HG03442 (cell line): ENCODE measurements around the gene MRPL38.

Experiments used
- ATAC-seq: cut with Tn5 transposase; IDR thresholded peaks from one replicate; pipeline ENCODE4 v1.9.1; 2021; ENCODE audit warnings: mild to moderate bottlenecking, moderate library complexity; ENCODE audit not compliant: unreplicated experiment

The MRPL38 gene

GRCh38 chr17:75920045-75920560 is 15.4 kb upstream of the MRPL38 start:
- no peak for ATAC-seq

- no peak for ATAC-seq
Observed at GRCh38 chr17:75919611-75920010, 14.9 kb upstream of the MRPL38 start.

- ATAC-seq, result no peak
Observed at GRCh38 chr17:75917917-75918445, 13.3 kb upstream of the MRPL38 start.

DNA sequence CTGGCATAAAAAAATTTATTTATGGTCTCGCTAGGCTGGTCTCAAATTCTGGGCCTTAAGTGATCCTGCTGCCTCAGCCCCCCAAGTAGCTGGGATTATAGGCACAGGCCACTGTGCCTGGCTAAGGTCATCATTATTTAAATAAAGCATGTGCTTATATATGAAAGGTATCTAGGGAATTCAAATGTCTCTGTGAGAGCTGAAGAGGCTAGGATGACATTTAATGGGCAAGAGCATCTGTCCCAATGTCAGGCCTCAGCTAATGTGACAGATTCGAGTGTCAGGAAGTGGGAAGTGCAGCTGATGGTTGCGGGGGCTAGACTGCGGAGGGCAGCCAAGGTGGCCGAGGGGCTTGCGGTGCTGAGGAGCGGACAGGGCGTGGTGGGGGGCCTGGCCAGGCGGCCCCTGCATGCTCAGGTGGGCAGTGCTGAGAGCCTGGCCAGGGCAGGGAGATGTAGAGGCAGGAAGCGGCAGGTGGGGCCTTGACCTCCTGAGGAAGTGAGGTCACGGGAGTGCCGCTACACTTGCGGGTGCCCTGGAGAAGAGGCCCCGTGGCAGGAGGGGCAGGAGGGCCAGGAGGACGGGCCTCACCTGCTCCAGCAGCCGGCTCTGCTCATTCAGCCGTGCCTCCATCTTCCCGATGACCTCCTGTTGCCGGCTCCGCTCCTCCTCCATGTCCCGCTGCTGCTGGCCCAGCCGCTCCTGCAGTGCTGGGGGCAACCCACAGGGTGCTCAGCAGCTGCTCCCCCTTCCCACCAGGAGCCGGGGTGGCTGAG is 12.6 kb upstream of the MRPL38 start:
- ATAC-seq, result no peak

DNA sequence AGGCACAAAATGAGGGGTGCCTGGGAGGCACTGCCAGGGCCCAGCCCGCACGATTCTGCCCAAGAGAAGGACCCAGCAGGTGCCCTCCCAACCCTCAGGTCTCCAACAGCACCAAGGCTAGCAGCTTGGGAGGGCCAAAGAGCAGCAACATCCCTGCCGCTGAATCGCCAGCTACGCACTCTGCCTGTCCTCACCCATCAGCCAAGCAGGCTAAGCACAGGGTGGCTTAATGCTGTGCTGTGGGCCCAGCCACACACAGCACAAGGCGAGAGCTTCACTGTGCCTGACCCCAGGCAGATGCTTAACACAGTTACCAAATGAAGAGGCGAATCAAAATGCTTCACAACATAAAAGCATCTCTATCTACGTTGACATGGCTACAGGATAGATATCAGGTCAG is 10.6 kb upstream of the MRPL38 start:
- no peak for ATAC-seq

DNA sequence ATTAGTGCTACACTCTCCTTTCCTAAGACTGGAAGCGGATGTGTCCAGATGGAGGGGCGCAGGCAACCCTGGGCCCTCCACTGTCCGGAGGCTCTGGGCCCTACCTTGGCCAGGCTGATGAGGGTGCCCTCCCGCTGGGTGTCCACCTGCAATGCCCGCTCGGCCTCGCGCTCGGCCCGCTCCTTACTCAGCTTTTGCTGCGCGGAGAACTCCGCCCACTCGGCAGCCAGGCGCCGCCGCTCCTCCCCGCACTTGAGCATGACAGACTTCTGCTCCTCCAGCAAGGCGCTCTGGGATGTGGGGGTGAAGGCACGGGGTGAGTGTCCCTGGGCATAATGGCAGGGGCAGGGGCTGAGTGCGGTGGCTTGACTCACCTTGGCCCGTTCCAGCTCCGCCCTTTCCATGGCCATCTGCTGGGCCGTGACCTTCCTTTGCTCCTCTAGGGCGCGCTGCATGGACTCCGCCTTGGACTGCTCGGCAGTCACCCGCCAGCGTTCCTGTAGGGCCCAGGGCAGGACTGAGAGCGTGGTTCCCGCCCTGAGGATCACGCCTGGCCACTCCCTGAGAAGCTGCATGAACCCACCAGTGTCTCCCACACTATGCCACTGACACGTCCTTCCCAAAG is 10.1 kb upstream of the MRPL38 start:
- no peak for ATAC-seq

GRCh38 chr17:75913537-75914210 is 9.0 kb upstream of the MRPL38 start:
- ATAC-seq, result no peak

- ATAC-seq, result no peak
Observed at GRCh38 chr17:75910699-75911098, 6.0 kb upstream of the MRPL38 start.

DNA sequence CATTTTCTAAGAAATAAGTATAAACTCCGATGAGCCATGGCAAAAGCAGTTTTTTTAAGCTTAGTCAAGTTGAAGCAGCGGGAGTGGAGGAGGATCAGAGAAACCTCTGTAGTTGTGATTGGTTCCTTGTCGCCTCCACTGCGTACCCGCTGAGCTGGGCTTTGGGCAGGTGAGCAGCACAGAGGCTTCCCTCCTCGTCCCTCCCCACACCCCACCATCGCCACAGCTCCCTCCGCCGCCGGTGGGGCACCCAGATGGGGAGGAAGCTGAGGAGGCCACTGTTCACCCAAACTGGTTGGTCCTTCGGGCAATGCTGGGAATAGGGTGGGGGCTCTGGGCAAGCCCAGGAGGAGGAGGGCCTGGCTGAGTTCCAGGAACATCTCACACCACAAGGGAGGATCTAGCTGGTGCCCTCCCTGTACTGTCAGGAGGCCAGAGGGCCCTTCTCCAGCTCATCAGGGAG is 5.2 kb upstream of the MRPL38 start:
- ATAC-seq, result no peak

DNA sequence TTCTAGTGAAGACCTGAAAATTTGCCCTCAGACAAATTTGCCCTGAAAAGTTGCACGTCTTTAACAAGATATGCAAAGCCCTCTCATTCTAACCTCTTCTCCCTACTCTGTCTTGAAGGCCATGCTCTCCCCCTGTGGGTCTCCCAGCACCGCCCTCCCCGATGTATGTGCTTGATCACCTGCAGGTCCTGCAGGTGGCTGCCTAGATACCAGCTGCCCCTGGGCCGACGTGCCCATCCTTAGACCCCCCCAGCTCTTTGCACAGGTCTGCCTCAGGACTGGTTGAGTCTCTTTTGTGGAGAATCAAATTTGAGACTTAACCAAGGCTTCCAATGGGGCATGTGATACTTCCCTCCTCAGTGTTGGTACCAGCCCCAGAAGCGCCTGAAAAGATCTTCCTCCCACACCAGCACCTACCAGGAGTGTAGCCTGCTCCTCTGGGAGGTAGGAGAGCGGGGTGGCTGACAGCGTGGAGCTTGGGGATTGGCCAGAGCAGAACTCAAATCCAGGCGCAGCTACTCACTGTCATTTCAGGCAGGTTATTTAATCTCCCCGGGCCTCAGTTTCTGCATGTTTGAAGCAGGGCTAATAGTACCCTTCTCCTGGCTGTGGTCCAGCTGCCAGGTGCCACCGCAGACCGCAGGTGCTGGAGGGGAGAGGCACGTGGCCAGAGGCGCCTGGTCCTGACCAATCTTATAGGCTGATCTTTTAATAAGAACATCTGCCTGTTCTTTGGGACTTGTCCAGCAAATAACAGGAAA is 4.5 kb upstream of the MRPL38 start:
- ATAC-seq, result no peak

DNA sequence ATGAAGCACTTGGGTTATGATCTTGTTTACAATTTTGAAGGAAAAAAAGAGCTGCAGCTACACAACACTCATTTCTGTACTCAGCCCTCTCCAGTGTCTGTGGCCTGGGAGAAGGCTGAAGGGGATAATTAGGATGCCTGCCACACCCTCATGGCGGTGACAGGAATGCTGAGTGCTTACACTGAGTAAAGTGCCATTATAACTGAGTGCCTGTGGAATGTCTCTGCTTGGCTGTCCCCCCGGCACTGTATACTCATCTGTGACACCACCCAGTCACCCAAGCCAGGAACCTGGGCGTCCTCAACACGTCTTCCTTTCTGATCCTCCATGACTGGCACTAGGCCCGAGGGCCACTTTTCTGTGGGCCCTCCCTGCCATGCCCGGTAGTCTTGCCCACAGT is 3.5 kb upstream of the MRPL38 start:
- no peak for ATAC-seq

- ATAC-seq, result no peak
Observed at GRCh38 chr17:75906143-75906884, 1.6 kb upstream of the MRPL38 start.

- no peak for ATAC-seq
Observed at GRCh38 chr17:75902406-75902805, 2.3 kb downstream of the MRPL38 start.

- ATAC-seq, result no peak
Observed at GRCh38 chr17:75901727-75902126, 3.0 kb downstream of the MRPL38 start.

DNA sequence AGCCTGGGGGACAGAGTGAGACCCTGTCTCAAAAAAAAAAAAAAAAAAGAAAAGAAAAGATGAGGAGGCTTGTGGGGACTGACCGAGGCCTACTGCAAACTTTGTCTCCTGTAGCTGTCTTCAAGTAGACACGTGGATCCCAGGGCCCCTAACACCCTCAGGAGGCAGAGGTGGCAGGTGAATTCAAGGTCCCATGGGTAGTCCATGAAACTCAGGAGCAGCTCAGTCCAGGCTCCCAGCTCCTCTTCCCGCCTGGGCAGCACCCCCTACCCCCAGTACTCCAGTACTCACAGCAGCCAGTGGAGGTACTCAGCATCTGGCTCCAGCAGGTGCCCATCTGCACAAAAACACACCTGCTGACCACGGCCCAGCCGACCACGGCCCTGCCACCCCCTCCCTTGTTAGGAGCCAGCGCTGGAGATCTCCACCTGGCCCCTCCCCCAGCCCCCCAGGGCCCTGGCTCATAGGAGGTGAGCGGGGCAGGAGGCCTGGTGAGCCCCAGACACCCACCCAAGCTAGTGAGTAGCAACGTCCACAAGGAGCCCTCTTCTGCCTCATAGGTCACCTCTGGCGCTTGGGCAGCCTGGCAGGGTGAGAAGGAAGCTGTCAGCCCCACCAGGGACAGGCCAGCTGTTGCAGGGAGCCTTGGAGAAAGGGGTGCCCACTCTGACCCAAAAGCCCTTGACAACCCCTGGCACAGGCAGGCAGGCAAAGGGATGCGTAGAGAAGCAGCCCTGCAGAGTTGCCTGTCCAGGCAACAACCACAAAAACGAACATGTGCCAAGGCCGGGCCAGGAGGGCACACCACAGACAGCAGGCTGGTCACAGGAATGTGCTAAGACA is 3.8 kb downstream of the MRPL38 start:
- no peak for ATAC-seq

- no peak for ATAC-seq
Observed at GRCh38 chr17:75899767-75900468, 4.8 kb downstream of the MRPL38 start.

- no peak for ATAC-seq
Observed at GRCh38 chr17:75899353-75899752, 5.3 kb downstream of the MRPL38 start.

DNA sequence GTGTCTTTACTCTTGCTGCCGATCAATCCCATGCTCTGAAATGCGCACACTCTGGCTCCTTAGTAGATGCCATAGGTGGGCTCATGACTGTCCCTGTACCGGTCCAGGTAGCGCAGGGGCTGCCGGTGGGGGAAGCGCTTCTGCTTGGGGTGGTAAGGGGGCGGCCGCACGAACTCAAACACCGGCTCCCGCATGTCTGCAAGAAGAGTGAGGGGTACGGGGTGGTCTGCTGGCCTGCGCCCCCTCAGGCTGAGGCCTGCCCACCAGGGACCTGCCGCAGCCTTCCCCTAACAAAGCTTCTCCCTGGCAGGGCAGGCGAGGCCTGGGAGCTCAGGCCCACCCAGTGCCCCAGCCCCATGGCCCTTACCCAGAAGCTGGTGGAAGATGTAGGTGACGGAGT is 5.9 kb downstream of the MRPL38 start:
- no peak for ATAC-seq

DNA sequence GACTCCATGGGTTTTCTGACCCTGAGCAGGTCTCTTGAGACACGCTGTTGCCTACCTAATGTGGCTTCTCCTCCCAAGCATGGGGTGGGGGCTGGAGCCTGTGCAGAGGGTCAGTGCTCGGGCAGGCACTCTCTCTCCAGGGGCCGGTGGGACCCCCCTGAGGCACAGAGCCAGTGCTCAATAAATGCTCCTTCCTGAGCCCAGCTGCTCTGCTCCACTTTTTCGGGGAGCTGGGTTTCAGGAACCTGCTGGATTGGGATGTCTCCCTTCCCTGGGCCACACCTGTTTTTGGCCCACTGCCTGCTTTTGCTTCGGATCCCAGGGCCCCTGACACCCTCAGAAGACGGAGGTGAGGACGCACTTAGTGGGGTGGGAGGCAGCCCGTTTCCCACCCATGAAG is 6.6 kb downstream of the MRPL38 start:
- ATAC-seq, result no peak
